Brain microvascular endothelial cell (primary cell): ENCODE data around the gene CYP11A1.

Source experiments
- DNase-seq: peaks from one replicate; pipeline ENCODE4 v3.0.0-alpha.2; 2020
- H3K27ac ChIP-seq: fragments of 250-450 bp; sonication (Bioruptor Pico); 2 replicates; pipeline ENCODE4 v1.5.1; 2020; ENCODE audit warnings: mild to moderate bottlenecking, moderate library complexity
- H3K27me3 ChIP-seq: fragments of 250-450 bp; sonication (Bioruptor Pico); replicated peaks from 2 replicates; pipeline ENCODE4 v1.5.1; 2020; ENCODE audit warnings: mild to moderate bottlenecking
- H3K36me3 ChIP-seq: fragments of 250-450 bp; sonication (Bioruptor Pico); replicated peaks from 2 replicates; pipeline ENCODE4 v1.5.1; 2020; ENCODE audit warnings: mild to moderate bottlenecking
- H3K4me3 ChIP-seq: 2 replicates; pipeline ENCODE4 v1.5.1; 2011; ENCODE audit warnings: low read depth, mild to moderate bottlenecking, control low read depth, low read length, moderate library complexity
- in situ Hi-C: cut with HindIII; loops from 2 replicates; pipeline ENCODE4 v1.10.0; 2017; ENCODE audit warnings: low sequenced_read_pairs, low pct_ligation_motif_present
- TF ChIP-seq, protein P1 (sequence below): IDR thresholded peaks from 2 replicates; pipeline ENCODE4 v1.5.1; 2011; ENCODE audit warnings: low read depth, mild to moderate bottlenecking, moderate library complexity, low read length, control low read depth, inconsistent platforms; ENCODE audit errors: missing control alignments

Gene CYP11A1

DNA sequence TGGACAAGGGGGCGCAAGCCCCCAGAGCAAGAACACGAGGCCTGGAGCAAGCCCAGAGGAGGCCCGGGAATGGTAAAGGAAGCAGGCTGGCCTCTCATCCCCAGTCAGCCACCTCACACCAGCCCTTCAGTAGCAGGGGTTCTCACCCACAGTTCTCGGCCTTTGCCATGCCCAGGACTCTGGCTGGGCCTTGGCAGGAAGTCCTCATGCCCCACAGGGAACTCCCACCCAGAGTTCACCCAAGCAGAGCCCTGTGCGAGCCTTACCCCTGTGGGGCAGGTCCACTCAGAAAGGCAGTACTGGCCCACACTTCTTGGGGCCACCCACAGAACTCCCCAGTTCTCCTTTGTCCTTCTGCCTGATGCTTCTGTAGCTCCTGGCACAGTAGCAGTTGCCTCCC is 30.3 kb downstream of the CYP11A1 start:
- Histone ChIP-seq H3K36me3 (no peaks in the 10 kb centered on the region), H3K27me3 (no peaks in the 10 kb centered on the region), H3K27ac (no peak overlapping the region), H3K4me3 (no peak overlapping the region)
- TF ChIP-seq, protein P1, sequence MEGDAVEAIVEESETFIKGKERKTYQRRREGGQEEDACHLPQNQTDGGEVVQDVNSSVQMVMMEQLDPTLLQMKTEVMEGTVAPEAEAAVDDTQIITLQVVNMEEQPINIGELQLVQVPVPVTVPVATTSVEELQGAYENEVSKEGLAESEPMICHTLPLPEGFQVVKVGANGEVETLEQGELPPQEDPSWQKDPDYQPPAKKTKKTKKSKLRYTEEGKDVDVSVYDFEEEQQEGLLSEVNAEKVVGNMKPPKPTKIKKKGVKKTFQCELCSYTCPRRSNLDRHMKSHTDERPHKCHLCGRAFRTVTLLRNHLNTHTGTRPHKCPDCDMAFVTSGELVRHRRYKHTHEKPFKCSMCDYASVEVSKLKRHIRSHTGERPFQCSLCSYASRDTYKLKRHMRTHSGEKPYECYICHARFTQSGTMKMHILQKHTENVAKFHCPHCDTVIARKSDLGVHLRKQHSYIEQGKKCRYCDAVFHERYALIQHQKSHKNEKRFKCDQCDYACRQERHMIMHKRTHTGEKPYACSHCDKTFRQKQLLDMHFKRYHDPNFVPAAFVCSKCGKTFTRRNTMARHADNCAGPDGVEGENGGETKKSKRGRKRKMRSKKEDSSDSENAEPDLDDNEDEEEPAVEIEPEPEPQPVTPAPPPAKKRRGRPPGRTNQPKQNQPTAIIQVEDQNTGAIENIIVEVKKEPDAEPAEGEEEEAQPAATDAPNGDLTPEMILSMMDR = no peak
- DNase-seq = no peak
- in situ Hi-C loops = no loop called here

DNA sequence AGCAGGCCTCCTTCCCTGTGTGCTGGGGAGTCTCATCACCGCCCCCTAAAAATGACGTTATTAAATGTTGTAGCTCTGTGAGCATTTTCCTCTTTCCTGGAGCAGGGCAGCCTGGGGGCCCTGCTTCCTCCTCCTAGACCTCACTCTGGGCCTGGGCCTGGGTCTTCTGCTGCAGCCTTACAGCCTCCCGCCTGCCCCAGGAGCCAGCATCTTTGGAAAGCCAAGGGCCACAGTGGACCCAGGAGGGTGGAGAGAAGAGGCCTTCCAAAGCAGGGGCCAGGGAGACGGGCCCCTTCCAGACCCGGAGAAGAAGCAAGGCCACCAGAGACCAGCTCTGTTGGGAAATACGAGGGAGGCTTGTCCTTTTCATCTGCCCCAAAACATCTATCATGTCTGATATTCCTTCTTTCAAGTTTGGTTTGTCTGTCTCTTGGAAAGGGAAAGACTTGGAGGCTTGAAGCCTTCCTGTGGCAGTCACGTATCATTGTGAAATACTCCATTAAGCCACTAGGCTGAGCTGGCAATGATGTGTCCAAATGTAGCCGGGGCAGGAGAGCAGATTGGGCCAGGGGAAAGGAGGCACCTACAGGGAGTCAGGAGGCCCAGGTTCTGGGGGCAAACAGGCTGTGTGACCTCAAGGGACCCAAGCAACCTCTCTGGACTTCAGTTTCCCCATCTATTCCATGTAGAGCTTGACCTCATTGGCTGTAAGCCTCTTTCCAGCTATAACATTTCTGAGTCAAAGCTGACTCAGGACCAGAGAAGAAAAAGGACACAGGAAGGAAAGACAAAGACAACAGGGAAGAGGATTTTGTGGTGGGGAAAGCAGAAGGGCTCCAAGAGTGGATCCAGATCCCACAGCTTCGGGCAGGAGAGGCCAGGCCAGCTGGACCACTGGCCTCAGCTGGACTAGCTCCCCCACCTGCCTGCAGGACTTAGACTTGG is 31.1 kb downstream of the CYP11A1 start:
- Histone ChIP-seq H3K27me3 (no peaks in the 10 kb centered on the region), H3K36me3 (no peaks in the 10 kb centered on the region), H3K4me3 (no peak overlapping the region), H3K27ac (no peak overlapping the region)
- DNase-seq = no peak
- in situ Hi-C loops = no loop called here
- TF ChIP-seq, protein P1 = peak; percentile 44

DNA sequence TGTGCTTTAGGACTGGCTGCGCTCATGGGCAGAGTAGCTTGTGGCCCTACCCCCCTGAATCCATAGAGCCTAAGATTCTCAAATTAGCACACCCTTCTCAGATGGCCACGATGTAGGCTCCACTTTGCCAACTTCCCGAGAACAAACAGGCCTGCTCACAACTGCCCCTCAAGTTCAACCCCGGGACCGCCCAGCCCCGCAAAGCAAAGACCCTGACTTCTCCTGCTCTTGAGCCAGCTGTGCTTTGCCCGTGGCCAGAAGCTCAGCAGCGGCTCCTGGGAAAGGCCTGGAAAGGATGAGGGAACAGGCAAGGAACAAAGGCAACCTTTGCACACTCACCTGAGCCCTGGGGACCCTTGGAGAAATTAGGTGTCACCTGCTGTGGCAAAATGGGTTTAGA is 32.0 kb downstream of the CYP11A1 start:
- DNase-seq = no peak
- no peaks in the 10 kb centered on the region for H3K27me3 ChIP-seq
- H3K27ac ChIP-seq = no peak overlapping the region
- no peaks in the 10 kb centered on the region for H3K36me3 ChIP-seq
- TF ChIP-seq, protein P1 = no peak
- H3K4me3 ChIP-seq = no peak overlapping the region
- in situ Hi-C loops = no loop called here

DNA sequence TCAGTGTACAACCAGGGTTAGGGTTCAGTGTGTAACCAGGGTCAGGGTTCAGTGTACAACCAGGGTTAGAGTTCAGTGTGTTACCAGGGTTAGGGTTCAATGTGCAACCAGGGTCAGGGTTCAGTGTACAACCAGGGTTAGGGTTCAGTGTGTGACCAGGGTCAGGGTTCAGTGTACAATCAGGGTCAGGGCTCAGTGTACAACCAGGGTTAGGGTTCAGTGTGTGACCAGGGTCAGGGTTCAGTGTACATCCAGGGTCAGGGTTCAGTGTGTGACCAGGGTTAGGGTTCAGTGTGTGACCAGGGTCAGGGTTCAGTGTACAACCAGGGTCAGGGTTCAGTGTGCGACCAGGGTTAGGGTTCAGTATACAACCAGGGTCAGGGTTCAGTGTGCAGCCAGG is 33.3 kb downstream of the CYP11A1 start:
- H3K27ac ChIP-seq = no peak overlapping the region
- no peaks in the 10 kb centered on the region for H3K27me3 ChIP-seq
- in situ Hi-C loops = no loop called here
- H3K36me3 ChIP-seq = no peaks in the 10 kb centered on the region
- DNase-seq = no peak
- H3K4me3 ChIP-seq = no peak overlapping the region
- TF ChIP-seq, protein P1 = no peak

DNA sequence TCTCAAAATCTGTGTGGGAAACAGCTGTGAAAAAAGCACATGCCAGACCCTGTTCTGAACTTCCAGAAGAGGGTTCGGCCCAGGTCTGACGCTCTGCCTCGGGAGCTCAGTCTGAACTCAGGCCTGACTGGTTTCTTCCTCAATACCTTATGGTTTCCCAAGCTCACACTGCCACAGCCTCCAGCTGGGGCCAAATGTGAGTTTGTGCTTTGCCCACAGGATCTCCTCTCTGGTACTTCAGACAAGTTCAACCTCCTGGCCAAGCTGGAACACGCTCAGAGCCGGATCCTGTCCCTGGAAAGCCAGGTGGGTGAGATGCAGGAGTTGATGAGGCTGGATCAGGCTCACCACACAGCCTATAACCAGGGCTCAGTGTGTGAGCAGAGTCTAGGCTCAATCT is 33.8 kb downstream of the CYP11A1 start:
- Histone ChIP-seq H3K36me3 (no peaks in the 10 kb centered on the region), H3K4me3 (no peak overlapping the region), H3K27ac (no peak overlapping the region), H3K27me3 (no peaks in the 10 kb centered on the region)
- TF ChIP-seq, protein P1 = no peak
- DNase-seq = no peak
- in situ Hi-C loops = no loop called here

DNA sequence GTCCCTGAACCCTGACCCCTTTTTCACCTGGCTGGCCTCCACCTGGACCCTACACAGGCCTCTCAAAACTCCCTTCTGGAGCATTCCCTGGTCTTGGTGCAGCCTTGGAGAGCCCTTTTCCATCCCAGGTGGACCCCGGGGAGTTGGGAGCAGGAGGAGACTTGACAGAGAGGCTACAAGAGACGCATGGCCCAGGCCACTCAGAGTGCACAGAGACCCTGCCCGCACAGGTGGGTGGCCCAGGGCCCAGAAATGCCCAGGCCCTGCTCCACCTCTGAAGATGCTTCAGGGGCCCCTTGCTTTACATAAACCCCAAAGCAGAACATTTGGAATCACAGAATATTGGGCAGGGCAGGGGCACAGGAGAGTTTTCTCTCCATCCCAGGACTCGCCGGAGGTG is 34.4 kb downstream of the CYP11A1 start:
- no peaks in the 10 kb centered on the region for H3K36me3 ChIP-seq
- TF ChIP-seq, protein P1 = no peak
- in situ Hi-C loops = no loop called here
- H3K27ac ChIP-seq = no peak overlapping the region
- DNase-seq = no peak
- no peaks in the 10 kb centered on the region for H3K27me3 ChIP-seq
- H3K4me3 ChIP-seq = no peak overlapping the region
